Erythroblast (primary cell): Measurements from ENCODE around the gene RIT2.

Source experiments
- GATA1 ChIP-seq: IDR thresholded peaks from 2 replicates; pipeline ENCODE4 v1.6.1; 2011; ENCODE audit warnings: low read depth, mild to moderate bottlenecking, control low read depth, low read length, moderate library complexity
- POLR2A ChIP-seq: IDR thresholded peaks from 2 replicates; pipeline ENCODE4 v1.6.1; 2011; ENCODE audit warnings: mild to moderate bottlenecking, low read length

GRCh38 chr18:43158381-43158780 is 42.9 kb upstream of the RIT2 start:
- TF ChIP-seq POLR2A, result no peak
- TF ChIP-seq GATA1, result no peak
